ENCODE measurements around the gene CSRNP2.
"Not testable (repeated sequence)": the region's sequence is repeated elsewhere in the genome, so short reads cannot be mapped to it uniquely, and the experiment has no call there.

Gene CSRNP2, protein sequence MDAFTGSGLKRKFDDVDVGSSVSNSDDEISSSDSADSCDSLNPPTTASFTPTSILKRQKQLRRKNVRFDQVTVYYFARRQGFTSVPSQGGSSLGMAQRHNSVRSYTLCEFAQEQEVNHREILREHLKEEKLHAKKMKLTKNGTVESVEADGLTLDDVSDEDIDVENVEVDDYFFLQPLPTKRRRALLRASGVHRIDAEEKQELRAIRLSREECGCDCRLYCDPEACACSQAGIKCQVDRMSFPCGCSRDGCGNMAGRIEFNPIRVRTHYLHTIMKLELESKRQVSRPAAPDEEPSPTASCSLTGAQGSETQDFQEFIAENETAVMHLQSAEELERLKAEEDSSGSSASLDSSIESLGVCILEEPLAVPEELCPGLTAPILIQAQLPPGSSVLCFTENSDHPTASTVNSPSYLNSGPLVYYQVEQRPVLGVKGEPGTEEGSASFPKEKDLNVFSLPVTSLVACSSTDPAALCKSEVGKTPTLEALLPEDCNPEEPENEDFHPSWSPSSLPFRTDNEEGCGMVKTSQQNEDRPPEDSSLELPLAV

DNA sequence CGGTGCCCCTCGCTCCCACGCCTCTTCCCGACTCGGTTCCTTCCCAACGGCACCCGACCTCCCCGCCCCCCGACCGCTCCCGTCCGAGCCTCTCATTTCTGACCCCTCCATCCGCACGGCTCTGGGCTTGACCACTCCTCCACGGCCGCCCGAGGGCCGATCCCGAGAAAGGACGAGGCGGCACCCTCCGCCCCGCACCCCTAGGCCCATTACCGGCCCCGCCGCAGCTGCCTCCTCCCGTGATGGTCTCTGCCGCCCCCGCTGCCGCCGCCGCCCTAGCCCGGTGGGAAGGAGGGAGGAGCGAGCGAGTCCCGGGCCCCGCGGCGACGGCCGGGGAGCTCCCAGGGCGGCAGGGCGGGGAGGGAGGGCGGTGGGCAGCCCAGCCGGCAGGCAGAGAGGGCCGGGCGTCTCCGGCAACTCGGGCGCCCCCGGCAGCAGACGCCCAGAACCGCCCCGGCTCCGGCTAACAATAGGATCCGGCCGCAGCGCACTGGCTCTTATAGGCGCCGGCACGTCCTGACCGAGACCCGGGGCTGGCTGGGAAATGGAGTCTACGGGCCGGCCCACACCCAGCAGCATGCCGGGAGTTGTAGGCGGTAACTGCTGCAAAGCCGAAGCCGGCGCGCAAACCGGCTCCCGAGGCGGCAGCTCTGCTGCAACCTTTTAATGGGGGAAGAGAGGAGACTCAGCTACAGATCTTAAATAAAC lies at the start of gene CSRNP2:
CSRNP2 (minus strand) TSS at position 471 of the 708 bp plus-strand sequence. CDS start 7,035 bp downstream, outside the sequence.
- DNase-seq, result peak; percentile 92 to 96

DNA sequence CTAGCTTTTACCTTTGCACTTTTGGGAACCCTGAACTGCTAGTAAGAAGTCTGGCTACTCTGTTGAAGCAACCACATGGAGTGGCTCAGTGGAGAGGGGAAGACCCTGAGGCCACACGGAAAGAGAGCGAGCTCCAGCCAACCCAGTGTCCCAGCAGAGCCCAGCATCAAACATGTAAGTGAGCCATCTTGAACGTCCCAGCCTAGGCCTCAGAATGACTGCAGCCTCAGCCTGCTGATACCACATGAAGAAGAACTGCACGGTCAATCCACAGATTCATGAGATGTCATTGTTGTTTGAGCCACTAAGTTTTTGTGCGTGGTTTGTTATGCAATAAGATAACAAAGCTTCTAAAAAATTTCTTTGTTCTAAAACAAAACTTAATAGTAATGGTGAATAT lies 49.3 kb upstream of the CSRNP2 start:
- DNase-seq, result no peak

DNA sequence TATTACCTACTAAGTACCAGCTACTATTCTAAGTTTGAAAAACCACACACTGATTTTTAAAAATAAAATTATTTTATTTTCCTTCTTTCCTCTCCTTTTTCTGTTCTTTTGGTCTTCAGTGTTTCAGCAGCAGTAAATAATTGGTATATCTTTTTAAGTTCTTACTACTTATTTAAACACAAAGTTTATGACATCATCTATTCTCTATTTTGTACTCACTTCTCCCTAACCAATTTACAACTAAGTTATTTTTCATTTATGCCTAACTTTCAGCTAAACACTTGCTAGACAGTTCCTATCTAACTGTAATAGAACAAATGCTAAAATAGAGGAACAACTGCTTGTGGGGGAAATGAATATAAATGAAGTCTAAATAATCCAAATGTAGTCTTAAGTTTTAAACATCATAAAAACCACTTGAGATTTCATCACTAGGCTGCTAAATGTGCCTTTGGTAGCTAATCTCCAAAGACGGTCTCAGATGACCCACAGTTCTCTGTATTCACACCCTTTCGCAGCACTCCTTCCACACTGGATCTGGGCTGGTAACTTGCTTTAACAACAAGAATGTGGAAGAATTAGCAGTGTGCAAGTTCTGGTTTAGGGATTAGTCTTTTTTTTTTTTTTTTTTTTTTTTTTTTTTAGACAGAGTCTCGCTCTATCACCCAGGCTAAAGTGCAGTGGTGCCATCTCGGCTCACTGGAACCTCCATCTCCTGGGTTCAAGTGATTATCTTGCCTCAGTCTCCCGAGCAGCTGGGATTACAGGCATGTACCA lies 48.5 kb upstream of the CSRNP2 start:
- no peak for DNase-seq

DNA sequence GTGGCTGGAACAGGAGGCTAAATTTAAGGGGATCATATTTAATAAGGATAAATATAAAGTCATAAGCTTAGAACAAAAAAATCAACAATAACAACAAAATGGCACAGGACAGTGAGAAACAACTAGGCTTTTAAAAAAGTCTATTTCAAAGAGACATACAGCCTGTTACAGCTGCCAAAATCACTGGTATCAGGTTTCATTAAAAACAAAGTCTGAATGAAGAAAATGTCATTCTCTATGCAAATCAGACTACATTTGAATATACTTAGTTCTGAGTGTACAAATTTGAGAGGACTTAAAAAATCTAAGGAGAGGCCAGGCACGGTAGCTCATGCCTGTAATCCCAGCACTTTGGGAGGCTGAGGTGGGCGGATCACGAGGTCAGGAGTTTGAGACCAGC lies 45.5 kb upstream of the CSRNP2 start:
- DNase-seq, result no peak

DNA sequence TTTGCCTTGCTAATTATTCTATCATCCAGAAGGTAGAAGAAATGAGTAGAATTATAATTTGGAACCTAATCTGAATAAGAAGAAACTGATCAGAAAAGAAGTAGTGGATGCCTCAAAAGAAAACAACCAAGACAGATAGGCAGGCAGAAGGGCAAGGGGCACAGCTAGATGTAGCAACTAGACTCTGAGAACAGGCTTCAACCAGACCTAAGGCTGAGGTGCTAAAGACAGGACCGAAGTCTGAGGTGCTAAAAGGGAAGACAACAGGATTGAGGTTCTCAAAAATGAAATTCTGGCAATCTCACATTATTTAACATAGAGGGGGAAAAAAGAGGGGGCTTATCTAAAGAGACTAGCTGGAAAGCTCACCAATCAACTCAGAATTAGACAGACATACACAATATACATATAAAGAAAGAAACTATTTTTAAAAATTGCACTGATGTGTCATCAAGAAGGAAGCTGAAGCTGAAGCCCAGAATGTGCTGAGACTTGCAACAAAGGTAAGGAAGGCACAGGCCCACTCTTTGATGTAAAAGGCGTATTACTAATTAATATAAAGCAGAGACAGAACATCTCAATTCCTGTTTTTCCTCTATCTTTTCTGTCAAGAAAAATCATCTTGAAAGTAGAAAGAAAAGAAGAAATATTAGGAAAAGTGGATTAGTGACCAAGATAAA lies 43.8 kb upstream of the CSRNP2 start:
- no peak for DNase-seq

DNA sequence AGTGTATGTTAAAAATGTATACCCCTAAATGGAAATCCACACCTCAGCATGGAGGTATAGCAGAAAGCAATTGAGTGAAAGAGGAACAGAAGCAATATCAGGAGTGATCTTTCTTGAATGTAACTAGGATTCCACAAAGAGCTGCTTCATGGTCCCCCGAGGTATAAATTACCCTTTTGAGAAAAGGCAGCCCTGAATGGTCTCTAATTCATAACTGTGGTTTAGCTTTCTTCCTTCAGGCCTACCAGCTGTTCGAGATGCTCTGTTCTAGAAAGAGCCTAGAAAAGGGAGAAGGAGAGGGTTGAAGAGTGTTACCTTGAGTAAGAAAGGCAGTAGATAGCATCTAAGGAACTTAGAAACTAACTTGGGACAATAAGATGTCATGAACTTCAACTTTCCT lies 42.9 kb upstream of the CSRNP2 start:
- DNase-seq, result no peak

DNA sequence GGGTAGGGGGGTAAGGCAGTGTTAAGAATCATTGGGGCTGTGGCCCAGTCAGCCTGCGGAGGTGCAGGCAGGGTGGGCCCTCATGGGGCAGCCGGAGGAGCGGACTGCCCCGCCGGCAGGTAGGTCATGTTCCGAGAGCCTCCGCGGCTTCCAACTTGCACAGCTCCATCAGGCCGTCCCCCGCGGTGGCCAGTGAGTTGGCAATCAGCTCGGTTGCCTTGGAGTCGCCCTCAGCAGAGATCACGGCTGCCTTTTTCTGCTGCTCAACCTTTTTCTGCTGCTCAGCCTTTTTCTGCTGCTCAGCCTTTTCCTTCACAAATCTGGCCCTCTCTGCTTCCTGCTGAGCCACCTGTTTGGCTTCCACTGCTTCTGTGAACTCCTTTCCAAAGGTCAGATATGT lies 41.1 kb upstream of the CSRNP2 start:
- no peak for DNase-seq

DNA sequence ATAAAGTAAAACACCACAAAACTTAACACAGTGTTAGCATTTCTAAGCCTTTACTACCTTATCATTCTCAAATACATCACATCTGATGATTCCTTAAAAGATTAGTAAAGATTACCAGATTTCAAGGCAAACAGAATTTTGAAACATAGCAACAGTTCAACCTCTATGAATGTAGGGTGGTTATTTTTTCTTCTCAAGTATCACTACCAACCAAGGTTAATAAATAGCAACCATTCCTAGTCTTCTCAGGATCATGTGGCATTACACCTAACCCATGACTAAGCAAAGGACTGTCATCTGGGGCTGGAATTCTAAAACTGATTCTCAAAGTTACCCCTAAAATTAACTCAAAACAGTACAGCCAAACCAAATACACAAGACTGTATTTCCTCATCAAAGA lies 39.4 kb upstream of the CSRNP2 start:
- no peak for DNase-seq

DNA sequence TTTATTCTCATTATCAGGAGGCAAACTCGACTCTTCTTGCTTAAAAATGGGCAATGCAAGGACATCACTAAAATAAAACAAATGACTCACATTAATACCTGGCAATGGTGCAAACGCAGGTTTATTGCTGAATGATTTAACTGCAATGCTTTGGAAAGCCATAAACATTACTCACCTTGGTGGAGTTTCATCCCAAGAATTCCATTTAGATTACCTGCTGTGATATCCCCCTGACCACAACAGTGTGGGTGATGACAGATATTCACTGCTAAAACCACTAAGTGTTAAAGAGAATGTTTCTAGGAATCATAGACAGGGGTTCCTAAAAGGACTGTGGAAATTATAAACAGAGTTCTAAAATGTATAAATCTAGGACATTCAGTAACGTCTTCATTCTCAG lies 35.3 kb upstream of the CSRNP2 start:
- DNase-seq, result no peak

DNA sequence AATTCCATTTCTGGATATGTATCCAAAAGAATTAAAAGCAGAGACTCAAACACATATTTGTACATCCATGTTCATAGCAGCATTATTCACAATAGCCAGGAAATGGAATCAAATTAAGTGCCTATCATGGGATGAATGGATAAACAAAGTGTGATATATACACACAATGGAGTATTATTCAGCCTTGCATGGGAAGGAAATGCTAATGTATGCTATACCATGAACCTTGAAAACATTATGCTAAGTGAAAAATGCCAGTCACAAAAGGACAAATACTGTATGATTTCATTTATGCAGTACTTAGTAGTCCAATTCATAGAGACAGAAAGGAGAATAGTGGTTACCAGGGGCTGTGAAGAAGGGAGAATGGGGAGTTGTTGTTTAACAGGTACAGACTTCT lies 32.1 kb upstream of the CSRNP2 start:
- no peak for DNase-seq

DNA sequence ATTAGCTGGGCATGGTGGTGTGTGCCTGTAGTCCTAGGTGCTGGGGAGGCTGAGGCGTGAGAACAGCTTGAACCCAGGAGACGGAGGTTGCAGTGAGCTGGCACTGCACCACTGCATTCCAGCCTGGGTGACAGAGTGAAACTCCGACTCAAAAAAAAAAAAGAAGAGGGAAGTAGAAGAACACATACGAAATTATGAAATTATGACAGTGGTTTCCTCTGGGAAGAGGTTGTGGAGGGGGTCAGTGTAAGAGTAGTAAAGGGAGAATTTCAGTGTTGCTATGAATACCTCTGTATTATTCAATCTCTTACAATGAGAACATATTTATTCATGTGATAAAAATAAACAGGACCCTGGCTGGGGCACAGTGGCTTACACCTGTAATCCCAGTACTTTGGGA lies 24.7 kb upstream of the CSRNP2 start:
- no peak for DNase-seq

DNA sequence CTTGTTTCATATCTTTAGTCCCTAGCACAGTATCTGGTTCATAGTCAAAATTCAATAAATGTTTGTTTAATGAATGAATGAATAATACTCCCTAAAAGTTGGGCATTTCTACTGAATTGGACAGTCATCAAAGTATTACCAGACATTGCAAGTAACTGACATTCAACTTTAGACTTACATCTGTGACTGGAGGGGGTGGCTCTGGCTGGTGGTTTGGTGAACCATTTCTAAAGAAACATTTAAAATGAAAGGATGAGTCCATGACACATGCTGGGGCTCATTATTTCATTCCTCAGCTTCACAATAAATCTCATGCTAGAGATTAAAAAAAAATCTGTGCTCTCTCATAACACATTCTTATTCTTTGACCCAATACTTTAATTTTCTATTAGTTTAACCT lies 20.6 kb upstream of the CSRNP2 start:
- DNase-seq, result no peak

DNA sequence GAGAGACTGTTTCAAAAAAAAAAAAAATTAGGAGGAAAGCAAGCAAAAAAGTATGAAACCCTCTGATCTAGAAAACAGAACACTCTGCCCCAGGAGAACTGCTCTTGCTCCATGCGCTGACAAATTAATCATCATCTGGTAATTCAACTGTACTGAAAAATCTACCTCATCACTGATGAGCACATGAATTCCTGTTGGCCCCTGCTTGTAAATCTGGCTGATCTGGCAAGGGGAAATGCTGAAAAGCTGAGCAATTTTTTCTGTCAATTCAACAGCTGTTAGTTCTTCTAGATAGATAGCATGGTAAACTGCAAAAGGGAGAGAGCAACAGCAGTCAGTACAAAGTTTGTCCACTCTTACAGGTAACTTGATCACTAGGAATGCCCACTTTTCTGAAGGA lies 15.2 kb upstream of the CSRNP2 start:
- DNase-seq, result no peak

DNA sequence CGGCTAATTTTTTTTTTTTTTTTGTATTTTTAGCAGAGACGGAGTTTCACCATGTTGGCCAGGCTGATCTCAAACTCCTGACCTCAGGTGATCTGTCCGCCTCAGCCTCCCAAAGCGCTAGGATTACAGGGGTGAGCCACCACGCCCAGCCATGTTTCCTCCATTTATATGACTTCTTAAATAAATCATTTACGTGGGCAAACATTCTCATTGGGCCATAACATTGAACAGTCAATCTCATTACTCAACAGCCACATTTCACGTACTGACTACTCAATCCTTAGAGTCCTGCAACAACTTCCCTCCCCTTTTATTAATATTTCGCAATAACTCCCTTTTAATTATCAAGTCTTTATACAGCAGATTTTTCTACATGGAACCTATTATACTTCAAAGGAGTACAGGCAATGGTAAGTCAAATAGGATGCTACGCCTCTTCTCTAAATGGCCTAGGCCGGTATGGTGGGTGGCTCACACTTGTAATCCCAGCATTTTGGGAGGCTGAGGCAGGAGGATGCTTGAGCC lies 7.4 kb upstream of the CSRNP2 start:
- no peak for DNase-seq

DNA sequence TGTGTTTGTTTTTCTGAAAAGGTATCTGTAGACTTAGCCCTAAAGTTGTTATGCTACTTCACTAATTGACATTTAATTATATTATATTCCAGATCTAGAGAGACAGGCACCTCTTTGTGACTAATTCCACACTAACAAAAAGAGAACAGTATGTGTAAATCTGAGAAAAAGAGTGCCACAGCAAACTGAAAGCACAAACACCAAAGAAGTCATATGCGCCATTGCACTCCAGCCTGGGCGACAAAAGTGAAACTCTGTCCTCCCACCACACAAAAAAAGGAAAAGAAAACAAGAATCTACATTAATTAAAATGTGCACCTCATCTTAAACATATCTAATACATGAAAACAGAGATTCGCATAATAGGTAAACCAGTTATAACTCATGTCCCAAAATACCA lies 4.4 kb upstream of the CSRNP2 start:
- DNase-seq, result no peak

DNA sequence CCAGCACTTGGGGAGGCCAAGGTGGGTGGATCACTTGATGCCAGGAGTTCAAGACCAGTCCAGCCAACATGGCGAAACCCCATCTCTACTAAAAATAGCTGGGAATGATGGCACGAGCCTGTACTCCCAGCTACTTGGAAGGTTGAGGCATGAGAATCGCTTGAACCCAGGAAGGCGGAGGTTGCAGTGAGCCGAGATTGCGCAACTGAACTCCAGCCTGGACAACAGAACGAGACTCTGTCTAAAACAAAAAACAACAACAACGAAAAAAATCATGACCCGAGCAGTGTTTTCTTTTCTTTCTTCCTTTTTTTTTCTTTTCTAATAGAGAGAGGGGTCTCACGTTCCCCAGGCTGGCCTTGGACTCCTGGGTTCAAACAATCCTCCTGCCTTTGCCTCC lies 3.5 kb upstream of the CSRNP2 start:
- DNase-seq, result no peak

DNA sequence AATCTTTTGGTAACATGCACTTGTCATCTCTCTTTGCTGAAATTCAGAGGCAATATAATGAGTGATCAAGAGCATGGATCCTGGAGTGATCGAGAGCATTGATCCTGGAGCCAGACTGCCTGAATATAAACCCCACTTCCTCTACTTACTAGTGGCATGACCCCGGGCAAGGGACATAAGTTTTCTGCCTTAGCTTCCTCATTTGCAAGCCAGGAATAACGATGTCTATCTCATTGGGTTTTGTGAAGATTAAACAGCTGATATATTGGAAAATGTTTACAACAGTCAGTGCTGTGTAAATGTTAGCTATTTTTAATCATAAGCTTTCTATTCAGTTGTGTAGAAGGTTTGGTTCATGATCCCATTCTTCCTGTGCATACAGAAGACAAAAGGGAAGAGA lies 2.4 kb upstream of the CSRNP2 start:
- DNase-seq, result no peak

DNA sequence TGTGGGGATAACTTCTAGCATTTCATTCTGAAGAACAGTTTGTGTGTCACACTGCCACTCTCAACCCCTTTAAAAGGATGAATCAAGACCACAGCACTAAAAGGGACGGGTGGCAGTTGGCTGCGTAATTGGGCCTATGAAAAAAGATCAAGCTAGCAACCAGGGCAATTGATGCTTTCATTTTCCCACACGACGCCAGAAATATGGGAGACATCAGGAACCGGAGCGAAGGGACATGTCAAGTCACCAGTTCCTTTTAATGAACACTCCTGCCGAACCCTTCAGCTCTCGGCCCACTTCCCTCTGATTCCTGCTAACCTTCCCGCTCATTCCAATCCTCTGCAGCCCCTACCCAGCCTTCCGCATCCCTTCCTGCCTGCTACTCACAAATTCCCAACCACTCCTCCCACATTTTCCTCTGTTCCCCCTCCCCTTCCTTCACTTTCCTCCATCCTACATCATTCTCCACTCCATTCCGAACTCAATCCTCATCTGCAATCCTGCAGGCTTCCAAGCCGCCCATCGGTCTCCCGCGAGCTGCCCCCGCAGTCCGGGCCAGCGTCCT lies 753 bp downstream of the CSRNP2 start:
- peak in 1 of 2 experiments; percentile 12 for DNase-seq

DNA sequence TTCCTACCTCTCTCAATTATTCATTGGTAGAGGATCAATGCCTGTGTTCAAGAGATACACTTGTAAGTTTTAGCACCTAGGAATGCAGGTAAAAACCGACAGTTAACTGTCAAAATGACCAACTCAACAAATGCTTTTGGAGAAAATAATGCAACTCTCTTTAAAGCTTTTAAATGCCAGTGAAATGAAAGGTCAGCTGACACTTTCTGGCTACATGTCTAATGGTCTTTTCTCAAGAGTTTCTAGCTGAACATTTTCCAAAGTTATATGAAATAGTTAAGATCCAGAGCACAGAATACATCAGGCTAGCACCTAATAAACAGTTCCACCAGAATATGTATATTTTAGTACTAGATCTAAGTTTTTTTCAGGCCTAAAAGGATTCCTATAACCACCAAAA lies 2.0 kb downstream of the CSRNP2 start:
- DNase-seq, result no peak

DNA sequence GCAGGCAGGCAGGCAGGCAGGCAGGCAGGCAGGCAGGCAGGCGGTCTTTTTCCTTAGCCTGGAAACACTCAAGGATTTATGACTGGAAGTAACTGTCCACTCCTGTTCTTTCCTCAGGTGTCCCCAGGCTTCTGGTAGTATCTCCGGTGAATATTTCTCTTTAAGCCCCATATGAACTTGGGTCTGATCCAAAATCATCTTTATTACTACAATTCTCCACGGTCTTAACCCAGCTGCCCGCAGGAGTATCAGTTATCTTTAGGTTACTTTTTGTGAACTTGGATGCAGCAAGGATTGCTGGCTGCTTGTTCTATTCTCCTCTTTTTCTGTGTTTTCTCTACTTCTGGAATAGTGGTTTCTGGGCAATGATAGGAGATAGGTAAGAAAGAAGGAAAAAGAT lies 3.3 kb downstream of the CSRNP2 start:
- no peak for DNase-seq

DNA sequence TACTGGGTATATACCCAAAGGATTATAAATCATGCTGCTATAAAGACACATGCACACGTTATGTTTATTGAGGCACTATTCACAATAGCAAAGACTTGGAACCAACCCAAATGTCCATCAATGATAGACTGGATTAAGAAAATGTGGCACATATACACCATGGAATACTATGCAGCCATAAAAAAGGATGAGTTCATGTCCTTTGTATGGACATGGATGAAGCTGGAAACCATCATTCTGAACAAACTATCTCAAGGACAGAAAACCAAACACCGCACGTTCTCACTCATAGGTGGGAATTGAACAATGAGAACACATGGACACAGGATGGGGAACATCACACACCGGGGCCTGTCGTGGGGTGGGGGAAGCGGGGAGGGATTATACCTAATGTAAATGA lies 4.5 kb downstream of the CSRNP2 start:
- DNase-seq, result not testable (repeated sequence)

DNA sequence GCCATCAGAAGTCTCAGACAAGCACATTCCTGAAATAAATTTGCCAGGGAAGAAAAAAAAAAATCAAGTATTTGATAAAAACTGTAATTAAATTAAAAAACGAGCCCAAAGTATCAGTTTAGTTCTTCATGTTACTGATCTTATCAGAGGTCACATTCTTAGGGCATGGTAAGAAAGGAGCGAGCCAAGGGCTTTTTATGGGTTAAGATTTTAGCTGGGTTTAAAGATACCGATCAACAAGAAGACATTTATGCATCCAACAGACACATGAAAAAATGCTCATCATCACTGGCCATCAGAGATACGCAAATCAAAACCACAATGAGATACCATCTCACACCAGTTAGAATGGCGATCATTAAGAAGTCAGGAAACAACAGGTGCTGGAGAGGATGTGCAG lies 5.0 kb downstream of the CSRNP2 start:
- DNase-seq, result not testable (repeated sequence)

Data from SHP77 (cell line).